Lung (tissue), 12 donors: ENCODE results near the gene EIF2B5. TPM values are rescaled to one million over a fixed set of nuclear protein-coding genes. Genes with fewer than 3 reads are reported as not detected.

Experiments used
- ATAC-seq: fragments of 200-7000 bp; cut with Tn5 transposase; one replicate; pipeline ENCODE4 v1.9.1; 2020; ENCODE audit warnings: moderate number of reproducible peaks; ENCODE audit not compliant: insufficient read depth, low FRiP score
- DNase-seq, 3 donors: peaks; one replicate each; pipeline ENCODE4 v3.0.0-alpha.2; 2013 to 2017
- H3K27ac ChIP-seq, 2 donors: one replicate each; pipeline ENCODE4 v1.5.1; 2013; ENCODE audit warnings: mild to moderate bottlenecking in 2 of 2, moderate library complexity in 2 of 2, control low read depth in 1 of 2, inconsistent platforms in 1 of 2, low read depth in 1 of 2, low read length in 1 of 2
- H3K27me3 ChIP-seq, 3 donors: one replicate each; pipeline ENCODE4 v1.5.1; 2013; ENCODE audit warnings: low read length in 2 of 3; ENCODE audit not compliant: control insufficient read depth in 3 of 3, insufficient read depth in 3 of 3
- H3K36me3 ChIP-seq, 4 donors: one replicate each; pipeline ENCODE4 v1.5.1; 2013; ENCODE audit warnings: low read length in 4 of 4, mild to moderate bottlenecking in 1 of 4, moderate library complexity in 1 of 4; ENCODE audit not compliant: control insufficient read depth in 4 of 4, insufficient read depth in 4 of 4
- H3K4me1 ChIP-seq, 5 donors: one replicate each; pipeline ENCODE4 v1.5.1; 2013; ENCODE audit warnings: low read length in 5 of 5, mild to moderate bottlenecking in 2 of 5, moderate library complexity in 1 of 5; ENCODE audit not compliant: control insufficient read depth in 5 of 5, insufficient read depth in 5 of 5
- H3K4me3 ChIP-seq: one replicate; pipeline ENCODE4 v1.5.1; 2013; ENCODE audit warnings: mild to moderate bottlenecking, control low read depth, moderate library complexity
- H3K9ac ChIP-seq, 2 donors: one replicate each; pipeline ENCODE4 v1.5.1; 2013; ENCODE audit warnings: low read length in 2 of 2, control low read depth in 1 of 2; ENCODE audit not compliant: insufficient read depth in 1 of 2
- H3K9me3 ChIP-seq, 4 donors: one replicate each; pipeline ENCODE4 v1.5.1; 2013; ENCODE audit warnings: low read length in 3 of 4, mild to moderate bottlenecking in 1 of 4, moderate library complexity in 1 of 4; ENCODE audit not compliant: control insufficient read depth in 4 of 4, insufficient read depth in 3 of 4
- WGBS, 2 donors: extraction: QIAGEN DNeasy Blood & Tissue Kit; methylation state at CpG; one replicate each; pipeline ENCODE4 v1.1.7; 2013; 5-methylcytosine and 5-hydroxymethylcytosine counted together
- polyA plus RNA-seq, 2 donors: library from polyadenylated mRNA; stranded (reverse); fragments of 200-250 nt; gene quantifications; one replicate each; pipeline ENCODE4 v1.2.1, GENCODE V29; 2013
- total RNA-seq, 2 donors: library from RNA; depleted of rRNA in 1 of 2; stranded (reverse); fragments of >200 nt in 1 of 2; gene quantifications; one replicate each; pipeline ENCODE4 v1.2.1, GENCODE V29; 2014 to 2021
- TF ChIP-seq, protein P1 (sequence below): IDR thresholded peaks from 2 replicates; pipeline ENCODE4 v1.5.1; 2012; ENCODE audit warnings: mild to moderate bottlenecking; ENCODE audit errors: control extremely low read depth, extremely low read depth
- donor health status: control.
- donor health status: control.
- donor health status: Bipolar disorder and iron deficiency.
- donor health status: healthy.
- donor health status: DM: yes; HTN: yes; CAD: no.

EIF2B5 gene
- total and polyA plus RNA-seq, 4 donors, result 32.5 to 43.2 (median 37.8) TPM

DNA sequence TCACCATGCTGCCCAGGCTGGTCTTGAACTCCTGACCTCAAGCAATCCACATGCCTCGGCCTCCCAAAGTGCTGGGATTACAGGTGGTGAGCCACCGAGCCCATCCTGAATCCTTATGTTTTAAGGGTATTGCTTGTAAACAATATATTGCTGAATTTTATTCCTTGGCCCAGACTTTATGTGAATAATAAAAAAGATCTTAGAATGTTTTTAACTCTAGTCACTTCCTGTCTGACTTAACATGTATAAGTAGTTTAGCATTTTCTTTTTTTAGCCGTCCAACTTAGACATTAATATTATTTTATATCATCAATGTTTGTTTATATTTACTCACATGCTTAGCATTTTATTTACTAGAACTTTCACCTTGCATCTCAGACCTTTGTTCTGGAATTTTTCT, 9.2 kb upstream of the EIF2B5 start:
- Histone ChIP-seq H3K36me3 (no peaks in the 10 kb centered on the region), H3K9ac (no peak overlapping the region), H3K27me3 (no peaks in the 10 kb centered on the region), H3K4me3 (no peak overlapping the region), H3K27ac (no peak overlapping the region), H3K4me1 (no peaks in the 10 kb centered on the region), H3K9me3 (no peaks in the 10 kb centered on the region)
- 72 to 91% methylated on average over 3 of the region's 3 CpGs for WGBS, 2 donors
- TF ChIP-seq, protein P1, sequence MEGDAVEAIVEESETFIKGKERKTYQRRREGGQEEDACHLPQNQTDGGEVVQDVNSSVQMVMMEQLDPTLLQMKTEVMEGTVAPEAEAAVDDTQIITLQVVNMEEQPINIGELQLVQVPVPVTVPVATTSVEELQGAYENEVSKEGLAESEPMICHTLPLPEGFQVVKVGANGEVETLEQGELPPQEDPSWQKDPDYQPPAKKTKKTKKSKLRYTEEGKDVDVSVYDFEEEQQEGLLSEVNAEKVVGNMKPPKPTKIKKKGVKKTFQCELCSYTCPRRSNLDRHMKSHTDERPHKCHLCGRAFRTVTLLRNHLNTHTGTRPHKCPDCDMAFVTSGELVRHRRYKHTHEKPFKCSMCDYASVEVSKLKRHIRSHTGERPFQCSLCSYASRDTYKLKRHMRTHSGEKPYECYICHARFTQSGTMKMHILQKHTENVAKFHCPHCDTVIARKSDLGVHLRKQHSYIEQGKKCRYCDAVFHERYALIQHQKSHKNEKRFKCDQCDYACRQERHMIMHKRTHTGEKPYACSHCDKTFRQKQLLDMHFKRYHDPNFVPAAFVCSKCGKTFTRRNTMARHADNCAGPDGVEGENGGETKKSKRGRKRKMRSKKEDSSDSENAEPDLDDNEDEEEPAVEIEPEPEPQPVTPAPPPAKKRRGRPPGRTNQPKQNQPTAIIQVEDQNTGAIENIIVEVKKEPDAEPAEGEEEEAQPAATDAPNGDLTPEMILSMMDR, result no peak
- DNase-seq (no peak), ATAC-seq (no peak)

DNA sequence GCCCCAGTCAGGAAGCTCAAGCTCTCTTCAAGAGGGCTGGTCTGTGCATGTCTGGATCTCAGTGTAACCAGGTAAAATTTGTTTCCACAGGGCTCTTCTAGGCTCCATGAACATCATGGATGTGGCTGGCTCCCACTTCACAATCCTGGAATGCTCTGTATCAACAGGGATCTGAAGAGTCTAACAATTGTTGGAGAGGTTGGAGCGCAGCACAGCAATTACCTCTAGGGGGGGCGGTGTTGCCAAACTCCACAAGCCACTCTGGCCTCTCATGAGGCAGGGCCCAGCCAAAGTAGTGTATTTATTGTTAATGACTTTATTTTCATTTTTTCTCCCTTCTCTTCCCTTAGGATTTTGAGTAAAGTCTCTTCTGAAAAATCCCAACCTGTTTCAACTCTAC, 6.1 kb upstream of the EIF2B5 start:
- H3K27ac ChIP-seq, result no peak overlapping the region
- H3K4me3 ChIP-seq, result no peak overlapping the region
- H3K27me3 ChIP-seq, result no peaks in the 10 kb centered on the region
- DNase-seq (peak; percentile 45 to 60 (median 58)), ATAC-seq (peak; percentile 64)
- TF ChIP-seq, protein P1, result peak; percentile 5
- no peaks in the 10 kb centered on the region for H3K36me3 ChIP-seq
- peaks cover 0 to 5% (median 0%) of the 10 kb centered on the region in 5 donors for H3K4me1 ChIP-seq
- 47 to 49% methylated on average over 2 of the region's 2 CpGs for WGBS, 2 donors
- no peaks in the 10 kb centered on the region for H3K9me3 ChIP-seq
- no peak overlapping the region for H3K9ac ChIP-seq

DNA sequence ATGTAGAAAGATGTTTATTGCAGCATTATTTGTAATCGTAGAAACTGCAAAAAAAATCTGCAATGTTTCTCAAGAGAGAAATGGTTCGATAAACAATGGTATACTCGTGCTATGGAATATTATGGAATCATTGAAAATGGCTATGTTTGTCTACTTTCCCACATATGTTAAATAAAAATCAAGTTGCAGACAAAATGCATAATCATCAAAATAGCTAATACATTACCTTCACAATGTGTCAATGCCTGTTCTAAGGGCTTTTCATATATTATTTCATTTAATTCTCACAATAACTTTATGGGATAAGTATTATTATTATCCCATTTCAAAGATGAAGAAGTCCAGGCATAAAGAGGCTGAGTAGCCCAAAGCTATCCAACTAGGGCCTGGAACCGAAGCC, 2.2 kb upstream of the EIF2B5 start:
- TF ChIP-seq, protein P1, result no peak
- ATAC-seq, result no peak
- no peaks in the 10 kb centered on the region for H3K27me3 ChIP-seq
- 93 to 96% methylated on average over 4 of the region's 4 CpGs for WGBS, 2 donors
- no peak overlapping the region for H3K9ac ChIP-seq
- H3K4me3 ChIP-seq, result no peak overlapping the region
- H3K36me3 ChIP-seq, result peaks cover 0 to 6% (median 3%) of the 10 kb centered on the region in 4 donors
- H3K27ac ChIP-seq, result no peak overlapping the region
- DNase-seq, result no peak
- H3K9me3 ChIP-seq, result no peaks in the 10 kb centered on the region
- H3K4me1 ChIP-seq, result peaks cover 0 to 26% (median 7%) of the 10 kb centered on the region in 5 donors
